Endothelial cell (in vitro differentiated cells): ENCODE data around the gene C1orf87. TPM values are rescaled to one million over a fixed set of nuclear protein-coding genes. Genes with fewer than 3 reads are reported as not detected.

Source experiments
- DNase-seq: peaks from one replicate; pipeline ENCODE4 v3.0.0; 2021; ENCODE audit warnings: low spot score
- H3K27ac Mint-ChIP-seq: one replicate; pipeline ENCODE4 v1.8.0; 2021; ENCODE audit warnings: mixed read lengths, inconsistent platforms; ENCODE audit not compliant: unreplicated experiment
- H3K27me3 Mint-ChIP-seq: one replicate; pipeline ENCODE4 v1.8.0; 2021; ENCODE audit warnings: mild to moderate bottlenecking, moderate library complexity, mixed read lengths, inconsistent platforms; ENCODE audit not compliant: unreplicated experiment
- H3K36me3 Mint-ChIP-seq: one replicate; pipeline ENCODE4 v1.8.0; 2021; ENCODE audit warnings: mild to moderate bottlenecking, low read depth, mixed read lengths, inconsistent platforms; ENCODE audit not compliant: unreplicated experiment
- H3K4me1 Mint-ChIP-seq: one replicate; pipeline ENCODE4 v1.8.0; 2021; ENCODE audit warnings: mild to moderate bottlenecking, mixed read lengths, inconsistent platforms; ENCODE audit not compliant: unreplicated experiment
- H3K4me3 Mint-ChIP-seq: one replicate; pipeline ENCODE4 v1.8.0; 2021; ENCODE audit warnings: mild to moderate bottlenecking, mixed read lengths, inconsistent platforms; ENCODE audit not compliant: unreplicated experiment
- H3K9me3 Mint-ChIP-seq: one replicate; pipeline ENCODE4 v1.8.0; 2021; ENCODE audit warnings: mixed read lengths, inconsistent platforms; ENCODE audit not compliant: unreplicated experiment
- CTCF ChIP-seq: fragments of 200-600 bp; sonication (generic); IDR thresholded peaks from one replicate; pipeline ENCODE4 v1.5.0; 2021; ENCODE audit warnings: antibody characterized with exemption; ENCODE audit not compliant: unreplicated experiment
- total RNA-seq: library from RNA; stranded (reverse); fragmentation: NEBNext Ultra II Directional; extraction: Animal tissue kit (Norgen Biotek cat#: 25700); gene quantifications from one replicate; pipeline ENCODE4 v1.2.1, GENCODE V29; 2021; ENCODE audit not compliant: unreplicated experiment

The C1orf87 gene
- total RNA-seq, 1 donor from 2014 or later, result 0.23 TPM

GRCh38 chr1:59947047-59947938, 126.3 kb downstream of the C1orf87 start:
- no peaks in the 10 kb centered on the region for H3K9me3 Mint-ChIP-seq
- H3K27me3 Mint-ChIP-seq, result no peaks in the 10 kb centered on the region
- no peak overlapping the region for H3K4me3 Mint-ChIP-seq
- peak; percentile 89 for TF ChIP-seq CTCF
- no peaks in the 10 kb centered on the region for H3K36me3 Mint-ChIP-seq
- H3K4me1 Mint-ChIP-seq, result no peaks in the 10 kb centered on the region
- DNase-seq, result peak; percentile 52
- H3K27ac Mint-ChIP-seq, result no peak overlapping the region

GRCh38 chr1:59945790-59946189, 127.8 kb downstream of the C1orf87 start:
- no peak overlapping the region for H3K4me3 Mint-ChIP-seq
- H3K9me3 Mint-ChIP-seq, result no peaks in the 10 kb centered on the region
- H3K27ac Mint-ChIP-seq, result no peak overlapping the region
- no peaks in the 10 kb centered on the region for H3K36me3 Mint-ChIP-seq
- TF ChIP-seq CTCF, result no peak
- no peaks in the 10 kb centered on the region for H3K27me3 Mint-ChIP-seq
- DNase-seq, result no peak
- H3K4me1 Mint-ChIP-seq, result no peaks in the 10 kb centered on the region

Other genes with a start within 250 kb of the C1orf87 start
- gene CYP2J2, start 147.0 kb downstream of the C1orf87 start, total RNA-seq, result 0.64 TPM